ENCODE measurements around the gene LNPK.

The LNPK gene

DNA sequence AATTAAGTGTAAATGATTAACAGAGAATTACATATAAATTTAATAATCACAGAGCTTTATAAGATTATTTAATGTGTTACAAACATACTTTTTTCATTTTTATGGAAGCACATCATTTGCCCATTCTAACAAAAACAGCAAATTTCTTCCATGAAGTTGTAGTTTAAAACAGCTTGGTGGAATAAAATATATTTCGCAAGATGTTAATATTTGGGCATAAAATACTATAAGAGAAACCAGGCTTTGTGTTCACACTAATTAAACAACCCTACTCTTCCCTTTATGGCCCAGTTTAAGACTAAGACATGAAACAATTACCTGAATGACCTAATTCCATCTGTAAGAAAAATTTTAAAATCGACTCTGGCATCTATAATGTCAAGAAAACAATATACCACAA lies 69.4 kb downstream of the LNPK start:
- TF ChIP-seq, protein P1, sequence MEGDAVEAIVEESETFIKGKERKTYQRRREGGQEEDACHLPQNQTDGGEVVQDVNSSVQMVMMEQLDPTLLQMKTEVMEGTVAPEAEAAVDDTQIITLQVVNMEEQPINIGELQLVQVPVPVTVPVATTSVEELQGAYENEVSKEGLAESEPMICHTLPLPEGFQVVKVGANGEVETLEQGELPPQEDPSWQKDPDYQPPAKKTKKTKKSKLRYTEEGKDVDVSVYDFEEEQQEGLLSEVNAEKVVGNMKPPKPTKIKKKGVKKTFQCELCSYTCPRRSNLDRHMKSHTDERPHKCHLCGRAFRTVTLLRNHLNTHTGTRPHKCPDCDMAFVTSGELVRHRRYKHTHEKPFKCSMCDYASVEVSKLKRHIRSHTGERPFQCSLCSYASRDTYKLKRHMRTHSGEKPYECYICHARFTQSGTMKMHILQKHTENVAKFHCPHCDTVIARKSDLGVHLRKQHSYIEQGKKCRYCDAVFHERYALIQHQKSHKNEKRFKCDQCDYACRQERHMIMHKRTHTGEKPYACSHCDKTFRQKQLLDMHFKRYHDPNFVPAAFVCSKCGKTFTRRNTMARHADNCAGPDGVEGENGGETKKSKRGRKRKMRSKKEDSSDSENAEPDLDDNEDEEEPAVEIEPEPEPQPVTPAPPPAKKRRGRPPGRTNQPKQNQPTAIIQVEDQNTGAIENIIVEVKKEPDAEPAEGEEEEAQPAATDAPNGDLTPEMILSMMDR (IDR thresholded peaks at IDR 0.05; ENCODE audit: insufficient read depth, low read depth, low read length, missing control alignments), result no peak
- no peak for DNase-seq (ENCODE audit: low read depth)
- no peak overlapping the region for H3K4me3 ChIP-seq (ENCODE audit: low read depth, low read length)

DNA sequence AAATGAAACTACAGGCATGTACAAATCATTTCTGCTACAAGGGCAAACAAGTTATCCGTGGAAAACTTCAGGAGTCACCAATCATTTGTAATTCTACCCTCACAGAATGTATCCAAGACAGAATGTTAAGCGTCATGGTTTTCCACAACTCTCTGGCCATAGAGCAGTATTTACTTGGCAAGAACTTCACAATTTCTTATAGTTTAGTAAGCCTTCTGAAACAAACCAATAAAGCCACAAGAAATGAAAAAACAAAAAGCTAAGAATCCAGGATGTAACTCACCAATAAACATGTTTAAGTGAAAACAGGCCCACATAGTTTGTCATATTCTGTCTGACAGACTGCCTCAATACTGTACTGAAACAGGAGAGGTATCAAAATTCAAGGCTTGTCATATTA lies 70.3 kb downstream of the LNPK start:
- no peak for DNase-seq (ENCODE audit: low read depth)
- H3K4me3 ChIP-seq (ENCODE audit: low read depth, low read length), result no peak overlapping the region
- TF ChIP-seq, protein P1 (IDR thresholded peaks at IDR 0.05; ENCODE audit: insufficient read depth, low read depth, low read length, missing control alignments), result no peak

DNA sequence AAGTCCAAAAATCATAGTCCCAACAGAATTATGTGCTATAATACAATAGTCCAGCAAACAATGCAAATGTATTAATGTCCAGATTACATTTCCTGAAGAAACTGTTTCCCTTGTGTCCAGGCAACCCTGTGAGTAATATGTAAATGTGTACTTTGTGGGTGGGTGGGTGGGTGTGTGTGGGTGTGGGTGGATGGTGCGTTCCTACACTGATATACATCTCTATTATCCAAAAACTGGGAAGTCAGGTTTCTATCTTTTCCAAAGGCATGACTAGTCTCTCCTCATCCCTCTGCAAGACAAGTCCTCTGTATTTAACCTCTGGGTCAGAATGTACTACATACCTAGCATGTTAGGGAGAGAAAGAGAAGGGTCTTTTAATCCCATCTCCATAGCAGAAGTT lies 71.6 kb downstream of the LNPK start:
- TF ChIP-seq, protein P1 (IDR thresholded peaks at IDR 0.05; ENCODE audit: insufficient read depth, low read depth, low read length, missing control alignments), result no peak
- no peak overlapping the region for H3K4me3 ChIP-seq (ENCODE audit: low read depth, low read length)
- DNase-seq (ENCODE audit: low read depth), result no peak

DNA sequence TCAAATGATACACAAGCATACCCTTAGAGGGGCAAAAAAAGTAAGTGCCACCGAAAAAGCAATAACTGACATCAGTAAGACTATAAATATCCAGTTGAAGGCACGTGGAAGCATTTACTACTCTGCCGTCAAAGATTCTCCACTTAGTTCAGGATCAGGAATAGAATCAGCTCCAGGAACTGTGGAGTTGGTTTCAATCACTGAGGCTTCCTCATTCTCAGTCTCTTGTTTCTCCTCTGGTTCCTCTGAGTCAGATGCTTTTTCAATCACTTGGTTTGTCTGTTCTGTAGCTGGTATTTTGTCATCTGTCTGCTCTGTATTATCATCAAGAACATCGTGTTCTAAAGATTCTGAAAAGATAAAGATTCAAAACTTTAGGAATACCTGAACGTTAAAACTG lies 72.2 kb downstream of the LNPK start:
- no peak for DNase-seq (ENCODE audit: low read depth)
- H3K4me3 ChIP-seq (ENCODE audit: low read depth, low read length), result no peak overlapping the region
- TF ChIP-seq, protein P1 (IDR thresholded peaks at IDR 0.05; ENCODE audit: insufficient read depth, low read depth, low read length, missing control alignments), result no peak

DNA sequence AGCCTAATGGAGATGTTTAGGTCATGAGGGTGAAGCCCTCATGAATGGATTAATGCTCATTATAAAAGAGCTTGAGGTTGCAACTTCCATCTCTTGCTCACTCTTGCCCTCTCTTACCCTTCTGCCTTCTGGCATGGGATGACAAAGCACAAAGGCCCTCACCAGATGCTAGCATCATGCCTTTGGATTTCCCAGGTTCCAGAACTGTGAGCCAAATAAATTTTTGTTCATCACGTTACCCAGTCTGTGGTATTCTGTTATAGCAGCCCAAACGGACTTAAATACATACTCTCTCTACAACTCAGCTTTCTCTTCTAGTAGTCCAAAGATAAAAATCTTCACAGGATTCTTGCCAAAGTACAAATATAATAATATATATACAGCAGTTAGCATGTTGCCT lies 75.8 kb downstream of the LNPK start:
- no peak for DNase-seq (ENCODE audit: low read depth)
- TF ChIP-seq, protein P1 (IDR thresholded peaks at IDR 0.05; ENCODE audit: insufficient read depth, low read depth, low read length, missing control alignments), result no peak
- H3K4me3 ChIP-seq (ENCODE audit: low read depth, low read length), result no peak overlapping the region

DNA sequence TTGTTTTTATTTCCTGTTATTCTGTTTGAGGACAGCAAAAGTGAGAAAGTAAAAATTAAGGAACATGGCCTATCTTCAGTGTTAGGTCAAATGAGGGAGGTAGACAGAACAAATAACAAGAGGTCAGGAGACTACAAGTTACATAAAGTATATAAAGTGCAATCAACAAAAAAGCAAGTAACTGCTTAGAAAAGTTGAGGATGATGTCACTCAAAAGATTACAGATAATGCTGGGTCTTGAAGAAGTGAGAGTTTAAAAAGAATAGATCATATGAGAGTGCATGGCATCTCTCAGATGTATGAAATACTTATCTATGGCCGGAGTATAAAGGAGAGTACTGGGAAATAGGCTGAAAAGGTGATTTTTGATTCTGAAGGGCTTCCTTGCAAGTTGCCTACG lies 79.9 kb downstream of the LNPK start:
- DNase-seq (ENCODE audit: low read depth), result no peak
- TF ChIP-seq, protein P1 (IDR thresholded peaks at IDR 0.05; ENCODE audit: insufficient read depth, low read depth, low read length, missing control alignments), result no peak
- no peak overlapping the region for H3K4me3 ChIP-seq (ENCODE audit: low read depth, low read length)

DNA sequence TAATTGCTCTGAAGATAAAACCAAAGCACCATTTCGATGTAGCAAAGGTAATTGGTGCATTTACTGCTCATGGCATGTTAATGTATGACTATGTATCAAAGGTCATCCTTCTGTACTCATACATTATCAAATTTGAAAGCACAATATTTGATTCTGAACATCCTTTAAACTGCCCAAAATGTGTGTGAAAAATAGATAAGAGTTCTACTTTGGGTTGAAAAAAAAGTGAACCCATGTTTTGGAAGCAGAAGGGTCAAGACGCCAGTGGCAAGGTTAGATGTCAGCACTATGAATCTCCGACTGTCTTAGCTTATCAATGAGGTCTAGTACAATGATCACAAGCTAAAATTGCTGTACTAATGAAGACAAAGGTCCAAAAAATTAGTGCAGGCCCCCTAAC lies 83.1 kb downstream of the LNPK start:
- no peak overlapping the region for H3K4me3 ChIP-seq (ENCODE audit: low read depth, low read length)
- no peak for DNase-seq (ENCODE audit: low read depth)
- TF ChIP-seq, protein P1 (IDR thresholded peaks at IDR 0.05; ENCODE audit: insufficient read depth, low read depth, low read length, missing control alignments), result no peak
